K562 (cell line): ENCODE results near the gene TCF15. TPM values are rescaled to one million over a fixed set of nuclear protein-coding genes. Genes with fewer than 3 reads are reported as not detected.

Source experiments
- AFF1 ChIP-seq, 2 experiments: fragments of 450-650 bp; IDR thresholded peaks; 2 replicates each; pipeline ENCODE4 v1.6.1; 2018; ENCODE audit warnings: mild to moderate bottlenecking in 2 of 2, low read depth in 1 of 2; ENCODE audit not compliant: partially characterized antibody in 2 of 2
- CLOCK ChIP-seq: fragments of 250-450 bp; sonication (Bioruptor Pico); IDR thresholded peaks from 2 replicates; pipeline ENCODE4 v1.4.0; 2020; ENCODE audit warnings: mild to moderate bottlenecking, moderate library complexity, borderline replicate concordance
- E2F6 ChIP-seq, 2 experiments: IDR thresholded peaks; 2 replicates each; pipeline ENCODE4 v1.6.1; 2011; ENCODE audit warnings: borderline replicate concordance in 1 of 2, control low read depth in 1 of 2, low read depth in 1 of 2, low read length in 1 of 2, mild to moderate bottlenecking in 1 of 2, mixed read lengths in 1 of 2, moderate library complexity in 1 of 2; ENCODE audit not compliant: insufficient read depth in 1 of 2, insufficient read length in 1 of 2, poor library complexity in 1 of 2, severe bottlenecking in 1 of 2; ENCODE audit errors: extremely low read depth in 1 of 2
- ESRRA ChIP-seq: fragments of 450-650 bp; IDR thresholded peaks from 2 replicates; pipeline ENCODE4 v1.6.1; 2014; ENCODE audit warnings: low read depth, mild to moderate bottlenecking, moderate library complexity, borderline replicate concordance
- FIP1L1 ChIP-seq: fragments of 200-400 bp; formaldehyde crosslinking; IDR thresholded peaks from 2 replicates; pipeline ENCODE4 v1.6.1; 2018; ENCODE audit warnings: mild to moderate bottlenecking, low read depth, low read length; ENCODE audit not compliant: poor library complexity, severe bottlenecking
- NFIX ChIP-seq: fragments of 250-450 bp; sonication (Bioruptor Pico); IDR thresholded peaks from 2 replicates; pipeline ENCODE4 v1.4.0; 2020; ENCODE audit warnings: low read depth, mild to moderate bottlenecking, moderate library complexity
- PKNOX1 ChIP-seq: fragments of 450-650 bp; IDR thresholded peaks from 2 replicates; pipeline ENCODE4 v1.6.1; 2016
- SIX5 ChIP-seq, 2 experiments: IDR thresholded peaks; 2 replicates each; pipeline ENCODE4 v1.6.1; 2011; ENCODE audit warnings: low read length in 2 of 2, borderline replicate concordance in 1 of 2, low read depth in 1 of 2, mild to moderate bottlenecking in 1 of 2, moderate library complexity in 1 of 2; ENCODE audit not compliant: insufficient read depth in 1 of 2
- VEZF1 ChIP-seq: fragments of 200-800 bp; sonication (Bioruptor generic); IDR thresholded peaks from 2 replicates; pipeline ENCODE4 v1.6.1; 2017; ENCODE audit warnings: missing genetic modification characterization, missing compliant biosample characterization
- WHSC1 ChIP-seq: IDR thresholded peaks from one replicate; pipeline ENCODE4 v1.6.1; 2012; ENCODE audit warnings: low read length, control low read depth, inconsistent platforms
- ZNF133 ChIP-seq: fragments of 250-450 bp; sonication (Bioruptor Pico); IDR thresholded peaks from 2 replicates; pipeline ENCODE4 v1.4.0; 2020; ENCODE audit warnings: mild to moderate bottlenecking
- ZNF512 ChIP-seq: IDR thresholded peaks from 2 replicates; pipeline ENCODE4 v1.6.1; 2016; ENCODE audit warnings: missing genetic modification characterization, missing compliant biosample characterization
- polyA plus RNA-seq, 8 experiments: library from polyadenylated mRNA; depleted of rRNA in 4 of 8; stranded (reverse) in 5 of 8; unstranded in 3 of 8; fragments of >200 nt; fragmentation: Nextera tagmentation in 2 of 8; fragmentation: Illumina TruSeq in 1 of 8; extraction: Ambion mirVana in 2 of 8; extraction: Trizol in 1 of 8; gene quantifications; 2 replicates each; pipeline versions ENCODE4 v1.2.1 to v1.2.3, GENCODE V29; 2011 to 2014; ENCODE audit warnings: inconsistent platforms in 1 of 8, missing spikeins in 1 of 8
- total RNA-seq, 7 experiments: library from RNA; depleted of rRNA in 6 of 7; stranded (reverse); fragments of >200 nt in 6 of 7; fragmentation: Illumina TruSeq in 2 of 7; extraction: Trizol in 2 of 7; gene quantifications; 2 replicates each; pipeline versions ENCODE4 v1.2.1 to v1.2.3, GENCODE V29; 2011 to 2021; ENCODE audit warnings: low replicate concordance in 1 of 7

TCF15 gene
- total and polyA plus RNA-seq, 9 of the 15 experiments (the other 6 are each of a cell fraction or from before 2014, with no cell fraction given): 0.04 to 5.0 (median 1.2) TPM

GRCh38 chr20:642398-643174, 32.5 kb upstream of the TCF15 start (continued):
- TF ChIP-seq VEZF1 (CRISPR knock-in tag) (peak; percentile 66), NFIX (no peak), FIP1L1 (no peak), ZNF512 (no peak), WHSC1 (no peak), AFF1 (IDR thresholded peaks at IDR 0.05; ENCODE audit: low read depth in 1 of 2, partially characterized antibody in 2 of 2) (no peak), SIX5 (IDR thresholded peaks at IDR 0.05; ENCODE audit: borderline replicate concordance in 1 of 2, insufficient read depth in 1 of 2, low read depth in 1 of 2, low read length in 2 of 2) (no peak), E2F6 (IDR thresholded peaks at IDR 0.05; ENCODE audit: borderline replicate concordance in 1 of 2, extremely low read depth in 1 of 2, insufficient read depth in 1 of 2, insufficient read length in 1 of 2, low read depth in 1 of 2, low read length in 1 of 2, poor library complexity in 1 of 2, severe bottlenecking in 1 of 2) (peak in 1 of 2 experiments; percentile 14), CLOCK (CRISPR knock-in tag) (no peak), ZNF133 (CRISPR knock-in tag) (no peak), PKNOX1 (0 out of 2 replicates have a peak, but pooled peaks have one; percentile 7), ESRRA (no peak)
